ENCODE results near the gene PKIB. TPM values are rescaled to one million over a fixed set of nuclear protein-coding genes. Genes with fewer than 3 reads are reported as not detected.

PKIB gene
- total and polyA plus RNA-seq, 2 donors (not counting 3 experiments of a cell fraction or from before 2014, with no cell fraction given): not detected

- H3K4me3 ChIP-seq (replicated peaks in 1 of 3; ENCODE audit: insufficient read depth in 1 of 3, low read depth in 1 of 3, low read length in 3 of 3): no peak overlapping the region
- H3K36me3 ChIP-seq (ENCODE audit: control insufficient read depth in 2 of 2, extremely low read depth in 1 of 2, insufficient read depth in 2 of 2, low read length in 2 of 2): no peaks in the 10 kb centered on the region
- H4K20me1 ChIP-seq (replicated peaks; ENCODE audit: control insufficient read depth, extremely low read depth, insufficient read depth, low read length): no peaks in the 10 kb centered on the region
- no peak for FAIRE-seq
- no peak overlapping the region for H3K9ac ChIP-seq (replicated peaks; ENCODE audit: extremely low read depth, insufficient read depth, low read length)
- DNase-seq (ENCODE audit: low read depth, low spot score): no peak
- POLR2A ChIA-PET: no interaction called here
- no peaks in the 10 kb centered on the region for H3K9me1 ChIP-seq (replicated peaks; ENCODE audit: control insufficient read depth, extremely low read depth, insufficient read depth, low read length)
- H3K4me2 ChIP-seq (ENCODE audit: insufficient read depth, low read length): no peak overlapping the region
- dilution Hi-C loops (cut with MboI; ENCODE audit: extremely low pct_ligation_motif_present, low sequenced_read_pairs) (no loop called here), intact Hi-C loops (cut with micrococcal nuclease) (no loop called here)
- H3K27me3 ChIP-seq (ENCODE audit: control insufficient read depth in 2 of 2, insufficient read depth in 2 of 2, low read length in 2 of 2): no peaks in the 10 kb centered on the region
- no peaks in the 10 kb centered on the region for H3K4me1 ChIP-seq (ENCODE audit: control insufficient read depth, extremely low read depth, insufficient read depth, low read length)
- TF ChIP-seq POLR2AphosphoS5 (IDR thresholded peaks at IDR 0.05; ENCODE audit: insufficient read depth, low read depth, low read length): no peak
- no peak for TF ChIP-seq MYC (IDR thresholded peaks at IDR 0.05; ENCODE audit: low read depth, low read length)
- no peak for TF ChIP-seq MAX (IDR thresholded peaks at IDR 0.05; ENCODE audit: insufficient read depth, insufficient read length)
- no peak for TF ChIP-seq EZH2 (IDR thresholded peaks at IDR 0.05; ENCODE audit: borderline replicate concordance, low read depth, low read length, severe bottlenecking)
- no peak for TF ChIP-seq FOS (IDR thresholded peaks at IDR 0.05; ENCODE audit: borderline replicate concordance, insufficient read depth, low read length)
- TF ChIP-seq CTCF (IDR thresholded peaks at IDR 0.05; ENCODE audit: extremely low read depth in 1 of 2, insufficient read depth in 1 of 2, low read depth in 1 of 2, low read length in 2 of 2): no peak
- no peak for TF ChIP-seq POLR2A (IDR thresholded peaks at IDR 0.05; ENCODE audit: low read depth, low read length)
- TF ChIP-seq GATA2 (IDR thresholded peaks at IDR 0.05; ENCODE audit: insufficient read depth, insufficient read length, low read depth, low read length): no peak
- TF ChIP-seq JUN (IDR thresholded peaks at IDR 0.05; ENCODE audit: borderline replicate concordance, insufficient read depth, insufficient read length, low read depth): no peak
- H2AFZ ChIP-seq (ENCODE audit: low read depth, low read length): no peak overlapping the region
- CTCF ChIA-PET: no interaction called here
- H3K79me2 ChIP-seq (ENCODE audit: control insufficient read depth, insufficient read depth, low read length): no peaks in the 10 kb centered on the region
- H3K27ac ChIP-seq (ENCODE audit: insufficient read depth, low read depth, low read length): no peak overlapping the region
- H3K9me3 ChIP-seq (replicated peaks; ENCODE audit: control insufficient read depth, insufficient read depth, low read length): no peaks in the 10 kb centered on the region
- BruUV-seq (replicated peaks): no TSS peak
Observed at GRCh38 chr6:122652431-122652830, 42.2 kb downstream of the PKIB start.

Data from endothelial cell of umbilical vein (primary cell).